ENCODE measurements around the gene OR2L8. TPM values are rescaled to one million over a fixed set of nuclear protein-coding genes. Genes with fewer than 3 reads are reported as not detected.

Gene OR2L8
- total RNA-seq, 1 donor from 2014 or later = not detected

DNA sequence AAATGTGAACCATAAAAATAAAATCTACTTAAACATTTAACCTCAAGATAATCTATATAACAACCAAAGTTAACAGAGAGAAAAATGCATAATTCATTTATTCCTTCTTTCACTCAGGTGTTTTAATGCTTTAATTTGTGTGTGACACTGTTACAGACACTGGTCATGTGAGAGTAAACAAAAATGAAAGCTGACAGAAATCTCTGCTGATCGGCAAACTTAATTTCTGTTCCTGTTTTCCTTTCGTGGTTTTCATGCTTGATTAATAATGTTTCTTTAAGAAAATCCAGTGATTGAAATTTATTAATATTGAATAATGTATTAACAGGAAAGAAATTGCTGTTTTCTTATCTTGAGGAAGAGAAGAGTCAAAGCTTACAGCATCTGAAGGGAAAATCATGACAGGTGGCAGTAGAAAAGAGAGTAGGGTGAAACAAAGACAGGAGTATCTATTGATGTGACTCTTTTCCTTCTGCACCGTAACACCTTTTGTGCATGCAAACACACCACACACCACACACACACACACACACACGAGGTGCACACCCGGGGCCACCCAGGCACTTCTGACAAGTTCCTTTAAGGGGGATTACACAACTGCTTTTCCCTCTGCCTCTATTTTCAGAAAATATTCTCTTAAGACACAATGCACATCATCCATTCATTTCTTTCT lies 18.0 kb downstream of the OR2L8 start:
- no peak overlapping the region for H3K4me3 Mint-ChIP-seq (ENCODE audit: low read depth)
- no peaks in the 10 kb centered on the region for H3K27me3 Mint-ChIP-seq
- H3K27ac Mint-ChIP-seq = no peak overlapping the region
- TF ChIP-seq, protein P1, sequence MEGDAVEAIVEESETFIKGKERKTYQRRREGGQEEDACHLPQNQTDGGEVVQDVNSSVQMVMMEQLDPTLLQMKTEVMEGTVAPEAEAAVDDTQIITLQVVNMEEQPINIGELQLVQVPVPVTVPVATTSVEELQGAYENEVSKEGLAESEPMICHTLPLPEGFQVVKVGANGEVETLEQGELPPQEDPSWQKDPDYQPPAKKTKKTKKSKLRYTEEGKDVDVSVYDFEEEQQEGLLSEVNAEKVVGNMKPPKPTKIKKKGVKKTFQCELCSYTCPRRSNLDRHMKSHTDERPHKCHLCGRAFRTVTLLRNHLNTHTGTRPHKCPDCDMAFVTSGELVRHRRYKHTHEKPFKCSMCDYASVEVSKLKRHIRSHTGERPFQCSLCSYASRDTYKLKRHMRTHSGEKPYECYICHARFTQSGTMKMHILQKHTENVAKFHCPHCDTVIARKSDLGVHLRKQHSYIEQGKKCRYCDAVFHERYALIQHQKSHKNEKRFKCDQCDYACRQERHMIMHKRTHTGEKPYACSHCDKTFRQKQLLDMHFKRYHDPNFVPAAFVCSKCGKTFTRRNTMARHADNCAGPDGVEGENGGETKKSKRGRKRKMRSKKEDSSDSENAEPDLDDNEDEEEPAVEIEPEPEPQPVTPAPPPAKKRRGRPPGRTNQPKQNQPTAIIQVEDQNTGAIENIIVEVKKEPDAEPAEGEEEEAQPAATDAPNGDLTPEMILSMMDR (IDR thresholded peaks at IDR 0.05; ENCODE audit: unreplicated experiment) = no peak
- H3K9me3 Mint-ChIP-seq (ENCODE audit: low read depth) = peaks cover 47% of the 10 kb centered on the region
- no peaks in the 10 kb centered on the region for H3K4me1 Mint-ChIP-seq (ENCODE audit: low read depth)
- no peaks in the 10 kb centered on the region for H3K36me3 Mint-ChIP-seq (ENCODE audit: insufficient read depth)
- no peak for DNase-seq (ENCODE audit: low spot score, unreplicated experiment)

DNA sequence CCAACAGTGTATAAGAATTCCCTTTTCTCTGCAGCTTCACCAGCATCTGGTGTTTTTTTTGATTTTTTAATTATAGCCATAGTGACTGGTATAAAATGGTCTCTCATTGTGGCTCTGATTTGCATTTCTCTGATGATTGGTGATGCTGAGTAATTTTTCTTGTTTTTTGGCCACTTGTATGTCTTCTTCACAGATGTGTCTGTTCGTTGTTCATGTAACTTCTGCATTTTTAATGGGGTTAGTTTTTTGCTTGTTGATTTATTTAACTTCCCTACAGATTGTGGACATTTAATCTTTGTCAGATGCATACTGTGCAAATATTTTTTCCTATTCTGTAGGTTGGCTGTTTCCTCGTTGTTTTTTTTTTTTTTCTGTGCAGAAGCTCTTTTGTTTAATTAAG lies 44.3 kb downstream of the OR2L8 start:
- no peak for DNase-seq (ENCODE audit: low spot score, unreplicated experiment)
- no peaks in the 10 kb centered on the region for H3K4me1 Mint-ChIP-seq (ENCODE audit: low read depth)
- H3K36me3 Mint-ChIP-seq (ENCODE audit: insufficient read depth) = peaks cover 2% of the 10 kb centered on the region
- no peak overlapping the region for H3K27ac Mint-ChIP-seq
- no peak overlapping the region for H3K4me3 Mint-ChIP-seq (ENCODE audit: low read depth)
- TF ChIP-seq, protein P1 (IDR thresholded peaks at IDR 0.05; ENCODE audit: unreplicated experiment) = no peak
- H3K9me3 Mint-ChIP-seq (ENCODE audit: low read depth) = peaks cover 56% of the 10 kb centered on the region
- no peaks in the 10 kb centered on the region for H3K27me3 Mint-ChIP-seq

DNA sequence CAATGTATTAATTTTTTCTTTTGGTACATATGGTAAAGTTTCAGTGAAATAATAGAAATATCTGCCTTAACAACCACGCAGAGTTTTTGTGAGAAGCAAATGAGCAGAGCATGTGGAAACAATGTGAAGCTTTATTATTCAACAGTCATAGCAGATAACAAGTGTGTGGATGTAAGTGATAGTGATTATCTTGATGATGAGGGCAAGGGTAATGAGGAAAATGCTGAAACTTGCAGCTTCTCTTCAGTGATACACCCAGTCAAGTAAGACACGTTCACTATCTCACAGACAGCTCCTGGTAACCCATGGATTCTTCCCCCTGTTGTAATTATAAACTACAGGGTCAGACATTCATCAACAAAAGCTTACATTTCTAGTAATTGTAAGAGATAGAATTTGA lies 50.2 kb downstream of the OR2L8 start:
- peaks cover 4% of the 10 kb centered on the region for H3K36me3 Mint-ChIP-seq (ENCODE audit: insufficient read depth)
- H3K4me3 Mint-ChIP-seq (ENCODE audit: low read depth) = no peak overlapping the region
- TF ChIP-seq, protein P1 (IDR thresholded peaks at IDR 0.05; ENCODE audit: unreplicated experiment) = no peak
- H3K27ac Mint-ChIP-seq = no peak overlapping the region
- DNase-seq (ENCODE audit: low spot score, unreplicated experiment) = no peak
- H3K27me3 Mint-ChIP-seq = no peaks in the 10 kb centered on the region
- peaks cover 45% of the 10 kb centered on the region for H3K9me3 Mint-ChIP-seq (ENCODE audit: low read depth)
- no peaks in the 10 kb centered on the region for H3K4me1 Mint-ChIP-seq (ENCODE audit: low read depth)

Other genes starting within 250 kb of the OR2L8 start
- not detected in 2 replicates for gene OR6F1, start 232.2 kb upstream of the OR2L8 start, total RNA-seq
- 0.33 TPM in 1 of 2 replicates, not detected in the other for gene OR14K1, start 210.2 kb upstream of the OR2L8 start, total RNA-seq
- not detected in 2 replicates for gene OR14A2, start 200.7 kb upstream of the OR2L8 start, total RNA-seq
- gene OR1C1, start 188.3 kb upstream of the OR2L8 start, total RNA-seq = not detected in 2 replicates
- gene OR14A16, start 124.7 kb upstream of the OR2L8 start, total RNA-seq = not detected in 2 replicates
- not detected in 2 replicates for gene OR11L1, start 107.0 kb upstream of the OR2L8 start, total RNA-seq
- gene TRIM58, start 91.7 kb upstream of the OR2L8 start, total RNA-seq = 1.1 and 1.2 TPM in 2 replicates
- gene OR2W3, start 53.3 kb upstream of the OR2L8 start, total RNA-seq = 0.31 TPM in 1 of 2 replicates, not detected in the other
- not detected in 2 replicates for gene OR2T8, start 28.6 kb upstream of the OR2L8 start, total RNA-seq
- not detected in 2 replicates for gene OR2AJ1, start 24.0 kb upstream of the OR2L8 start, total RNA-seq
- not detected in 2 replicates for gene OR2AK2, start 16.4 kb downstream of the OR2L8 start, total RNA-seq
- not detected in 2 replicates for gene OR2L5, start 64.8 kb downstream of the OR2L8 start, total RNA-seq
- 0.14 and 0.22 TPM in 2 replicates for gene OR2L2, start 81.2 kb downstream of the OR2L8 start, total RNA-seq
- gene OR2L3, start 98.0 kb downstream of the OR2L8 start, total RNA-seq = not detected in 2 replicates
- gene OR2L13, start 146.3 kb downstream of the OR2L8 start, total RNA-seq = not detected in 2 replicates
- gene OR2M5, start 196.3 kb downstream of the OR2L8 start, total RNA-seq = not detected in 2 replicates
- gene OR2M2, start 226.0 kb downstream of the OR2L8 start, total RNA-seq = not detected in 2 replicates
- gene OR2M3, start 248.4 kb downstream of the OR2L8 start, total RNA-seq = not detected in 2 replicates

All from progenitor cell of endocrine pancreas (in vitro differentiated cells).